Stimulated activated CD8-positive, alpha-beta memory T cell treated with anti-CD3 and anti-CD28 coated beads, Interleukin-15, amount 100 ng/mL, for 4 hours (primary cell): ENCODE data around the gene FAM120B.

Experiments
- DNase-seq, 2 donors: peaks; one replicate each; pipeline ENCODE4 v3.0.0-alpha.2; 2020; ENCODE audit warnings: low read depth in 2 of 2

FAM120B gene

GRCh38 chr6:170271771-170272314 lies 34.7 kb upstream of the FAM120B start:
- DNase-seq, result peak in 1 of 2 donors; percentile 69

GRCh38 chr6:170272341-170273065 lies 34.1 kb upstream of the FAM120B start:
- DNase-seq, result no peak

DNA sequence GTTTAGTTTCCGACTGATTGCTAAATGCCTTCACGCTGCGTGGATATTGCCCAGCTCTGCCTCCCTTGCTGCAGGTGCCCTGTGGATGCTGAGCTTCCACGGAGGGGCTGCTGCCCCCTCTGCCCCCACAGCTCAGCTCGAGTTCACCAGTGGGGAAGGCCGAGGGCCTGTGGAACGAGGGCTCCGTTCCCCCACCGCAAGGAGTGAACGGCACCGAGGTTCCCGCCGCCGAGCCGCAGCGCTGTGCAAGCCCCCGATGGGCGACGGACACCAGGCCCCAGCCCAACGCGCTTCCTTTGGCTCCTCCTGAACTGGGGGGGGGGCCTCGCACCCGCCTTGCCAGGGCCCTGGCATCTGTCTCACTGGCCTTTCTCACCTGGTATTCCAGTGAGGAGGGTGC lies 33.4 kb upstream of the FAM120B start:
- DNase-seq, result no peak

DNA sequence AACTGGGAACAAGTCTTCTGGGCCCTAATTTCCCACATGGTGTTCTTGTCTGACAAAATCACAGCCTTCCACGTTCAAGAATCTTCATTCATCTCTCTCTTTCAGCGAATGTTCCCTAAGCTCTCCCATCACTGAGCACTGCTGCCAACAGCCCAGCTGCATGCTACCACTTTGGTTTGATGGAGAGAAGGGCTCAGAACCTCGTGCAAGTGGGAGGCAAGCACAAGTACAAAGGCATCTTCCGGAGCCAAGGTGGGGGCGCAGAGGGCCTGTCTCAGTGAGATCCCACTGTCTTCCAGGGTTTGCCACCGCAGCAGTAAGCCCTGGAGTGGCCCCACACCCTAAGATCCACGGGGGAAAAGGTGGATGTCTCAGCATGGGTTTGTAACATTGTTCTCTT lies 32.9 kb upstream of the FAM120B start:
- no peak for DNase-seq

DNA sequence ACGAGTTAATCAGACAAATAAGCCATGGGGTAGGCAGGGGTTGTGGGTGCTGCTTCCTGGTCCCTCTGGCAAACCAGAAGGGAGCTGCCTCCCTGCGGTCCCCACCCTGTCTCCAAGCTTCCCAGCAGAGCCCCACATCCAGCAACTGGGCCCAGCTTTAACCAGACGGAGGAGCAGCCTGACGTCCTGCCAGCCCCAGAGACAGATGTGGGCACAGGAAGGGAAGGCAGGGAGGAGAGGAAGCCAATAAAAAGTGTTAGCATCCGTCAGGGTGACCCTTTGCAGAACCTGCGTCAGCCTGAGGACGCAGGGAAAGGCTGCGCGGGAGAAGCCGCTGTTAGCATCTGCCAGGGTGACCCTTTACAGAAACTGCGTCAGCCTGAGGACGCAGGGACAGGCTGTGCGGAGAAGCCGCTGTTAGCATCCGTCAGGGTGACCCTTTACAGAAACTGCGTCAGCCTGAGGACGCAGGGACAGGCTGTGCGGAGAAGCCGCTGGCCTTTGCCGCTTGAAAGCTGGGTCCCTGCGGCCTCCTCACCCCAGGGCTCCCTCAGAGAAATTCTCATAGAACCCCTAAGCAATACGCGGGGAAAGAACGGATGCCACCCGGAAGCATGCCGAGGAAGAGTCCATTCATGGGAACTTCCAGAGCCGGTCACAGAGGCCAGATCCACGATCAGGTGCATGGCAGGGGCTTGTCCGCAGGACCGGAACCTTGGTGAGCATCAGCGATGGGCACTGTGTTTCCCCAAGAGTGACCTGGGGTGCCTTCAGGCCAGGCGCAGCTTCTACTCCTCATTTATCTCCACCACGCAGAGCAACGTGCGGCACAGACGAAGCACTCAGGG lies 31.6 kb upstream of the FAM120B start:
- DNase-seq, result no peak

DNA sequence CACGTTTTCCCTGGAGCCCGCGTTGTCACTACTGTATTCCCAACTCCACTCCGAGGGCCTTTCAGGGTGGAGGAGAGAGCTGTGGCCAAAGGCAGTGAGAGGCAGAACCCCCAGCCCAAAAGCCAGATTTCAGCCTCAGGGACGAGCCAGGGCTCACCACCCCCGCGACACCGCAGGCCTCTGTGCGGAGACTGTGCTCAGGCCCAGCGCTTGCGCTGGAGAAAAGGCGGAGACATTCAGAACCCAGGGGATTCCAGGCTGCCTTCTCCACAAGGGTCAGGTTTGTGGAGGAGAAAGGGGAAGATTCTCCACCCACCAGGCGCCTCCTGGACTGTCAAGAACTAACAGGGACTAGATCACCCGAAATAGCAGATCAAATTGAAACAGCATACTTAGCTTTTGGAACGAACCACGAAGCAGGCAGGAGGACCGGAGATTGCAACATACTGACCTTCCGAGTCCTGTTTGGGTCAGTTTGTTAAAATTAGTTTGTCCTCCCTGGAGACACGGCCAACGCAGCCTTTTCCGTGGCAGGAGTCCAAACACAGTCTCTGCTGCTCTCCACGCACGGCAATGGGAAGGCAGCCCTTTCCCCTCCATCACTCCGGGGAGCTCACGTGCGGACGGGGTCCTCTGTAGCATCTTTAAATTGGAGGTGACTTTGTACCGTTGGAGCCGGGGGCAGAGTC lies 30.0 kb upstream of the FAM120B start:
- no peak for DNase-seq

GRCh38 chr6:170277893-170278742 lies 28.4 kb upstream of the FAM120B start:
- no peak for DNase-seq

GRCh38 chr6:170278743-170279094 lies 27.8 kb upstream of the FAM120B start:
- no peak for DNase-seq

DNA sequence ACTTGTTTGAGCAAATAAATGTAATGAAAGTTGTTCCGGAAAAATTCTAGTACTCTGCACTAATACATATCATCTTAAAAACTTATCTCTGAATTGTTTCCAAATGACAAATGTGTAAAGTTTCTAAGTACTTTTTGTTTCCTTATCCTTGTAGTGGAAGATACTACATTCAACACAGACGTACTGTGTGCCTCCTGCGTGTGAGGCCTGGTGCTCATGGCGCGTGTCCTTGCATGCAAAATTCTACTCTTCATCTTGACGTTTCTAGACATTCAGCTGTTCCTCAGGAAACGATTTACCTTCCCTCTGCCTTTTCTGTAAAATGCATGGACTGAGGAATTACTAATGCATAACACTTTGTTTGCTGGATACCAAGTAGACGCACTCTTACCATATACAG lies 27.1 kb upstream of the FAM120B start:
- DNase-seq, result no peak

- DNase-seq, result no peak
Observed at GRCh38 chr6:170279977-170280688, 26.4 kb upstream of the FAM120B start.

DNA sequence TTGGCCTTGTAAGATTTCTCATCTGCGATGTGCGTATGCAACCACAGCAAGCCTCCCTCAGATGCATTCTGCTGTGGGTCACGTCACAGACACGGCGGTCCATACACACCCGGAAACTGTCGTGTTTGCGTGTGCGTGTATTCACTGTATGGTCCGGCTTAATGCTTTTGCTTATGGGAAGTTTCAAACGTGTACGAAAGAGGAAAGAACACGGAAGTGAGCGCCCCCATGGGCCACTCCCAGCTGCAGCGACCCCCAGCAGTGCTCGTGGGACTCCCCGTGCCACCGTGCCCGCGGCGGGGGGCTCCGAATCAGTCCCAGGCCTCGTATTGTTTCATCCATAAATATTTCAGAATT lies 25.9 kb upstream of the FAM120B start:
- no peak for DNase-seq

GRCh38 chr6:170281331-170282292 lies 24.9 kb upstream of the FAM120B start:
- no peak for DNase-seq

- no peak for DNase-seq
Observed at GRCh38 chr6:170282512-170283158, 23.9 kb upstream of the FAM120B start.

- DNase-seq, result no peak
Observed at GRCh38 chr6:170283212-170284081, 23.1 kb upstream of the FAM120B start.

GRCh38 chr6:170284126-170284773 lies 22.3 kb upstream of the FAM120B start:
- no peak for DNase-seq

DNA sequence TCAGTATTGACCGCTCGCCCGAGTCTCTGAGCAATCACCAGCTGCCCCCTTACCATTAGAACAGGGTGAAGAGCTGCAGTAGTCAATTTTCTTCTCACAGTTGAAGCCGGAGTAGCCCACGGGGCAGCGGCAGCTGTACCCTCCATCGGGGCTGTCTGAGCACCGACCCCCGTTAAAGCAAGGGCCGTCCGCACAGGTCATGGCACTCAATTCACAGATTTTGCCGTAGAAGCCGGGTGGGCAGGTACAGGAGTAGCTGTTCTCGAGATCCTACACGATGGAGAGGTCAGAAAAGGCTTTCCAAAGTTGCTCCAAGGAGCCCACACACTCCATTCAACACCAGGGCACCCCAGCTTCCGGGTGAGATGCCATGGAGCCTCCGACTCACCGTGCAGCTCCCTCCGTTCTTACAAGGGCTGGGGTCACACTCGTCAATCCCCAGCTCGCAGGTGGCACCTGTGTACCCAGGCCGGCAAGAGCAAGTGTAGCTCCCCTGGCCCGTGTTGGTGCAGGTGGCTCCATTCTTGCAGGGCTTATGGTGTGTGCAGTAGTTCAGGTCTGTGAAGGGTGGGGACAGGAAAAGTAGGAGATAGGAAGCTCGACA lies 21.6 kb upstream of the FAM120B start:
- DNase-seq, result no peak

- no peak for DNase-seq
Observed at GRCh38 chr6:170285482-170285881, 21.1 kb upstream of the FAM120B start.
